Measurements from ENCODE around the gene VCAN. TPM values are rescaled to one million over a fixed set of nuclear protein-coding genes. Genes with fewer than 3 reads are reported as not detected.

Gene VCAN
- total RNA-seq, 1 donor from 2014 or later: 678 TPM

Other genes starting within 250 kb of the VCAN start
- 1.4 to 2.8 TPM (median 1.9 TPM) in 3 replicates for gene HAPLN1, start 249.1 kb downstream of the VCAN start, total RNA-seq

Data from mesothelial cell of epicardium (in vitro differentiated cells).